ENCODE measurements around the gene KMT2B.

Gene KMT2B

GRCh38 chr19:35738021-35738886 lies 20.5 kb downstream of the KMT2B start:
- TF ChIP-seq CTCF (IDR thresholded peaks at IDR 0.05): no peak

DNA sequence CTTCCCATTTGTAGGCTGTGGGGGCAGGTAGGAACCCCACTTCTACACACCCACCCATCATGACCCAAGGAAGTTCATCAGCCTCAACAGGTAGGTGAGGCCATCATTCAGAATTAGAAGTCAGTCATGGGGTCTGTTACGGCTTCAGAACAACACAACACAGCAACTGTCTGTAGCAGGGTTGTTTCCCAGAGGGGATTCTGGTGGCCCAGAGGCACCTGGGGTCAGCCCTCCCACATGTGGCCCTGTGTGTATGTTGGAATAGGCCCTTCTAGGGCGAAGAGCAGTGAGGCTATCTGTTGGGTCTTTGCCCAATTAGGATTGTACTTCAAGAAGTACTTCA lies 21.1 kb downstream of the KMT2B start:
- no peak for TF ChIP-seq CTCF (IDR thresholded peaks at IDR 0.05)

DNA sequence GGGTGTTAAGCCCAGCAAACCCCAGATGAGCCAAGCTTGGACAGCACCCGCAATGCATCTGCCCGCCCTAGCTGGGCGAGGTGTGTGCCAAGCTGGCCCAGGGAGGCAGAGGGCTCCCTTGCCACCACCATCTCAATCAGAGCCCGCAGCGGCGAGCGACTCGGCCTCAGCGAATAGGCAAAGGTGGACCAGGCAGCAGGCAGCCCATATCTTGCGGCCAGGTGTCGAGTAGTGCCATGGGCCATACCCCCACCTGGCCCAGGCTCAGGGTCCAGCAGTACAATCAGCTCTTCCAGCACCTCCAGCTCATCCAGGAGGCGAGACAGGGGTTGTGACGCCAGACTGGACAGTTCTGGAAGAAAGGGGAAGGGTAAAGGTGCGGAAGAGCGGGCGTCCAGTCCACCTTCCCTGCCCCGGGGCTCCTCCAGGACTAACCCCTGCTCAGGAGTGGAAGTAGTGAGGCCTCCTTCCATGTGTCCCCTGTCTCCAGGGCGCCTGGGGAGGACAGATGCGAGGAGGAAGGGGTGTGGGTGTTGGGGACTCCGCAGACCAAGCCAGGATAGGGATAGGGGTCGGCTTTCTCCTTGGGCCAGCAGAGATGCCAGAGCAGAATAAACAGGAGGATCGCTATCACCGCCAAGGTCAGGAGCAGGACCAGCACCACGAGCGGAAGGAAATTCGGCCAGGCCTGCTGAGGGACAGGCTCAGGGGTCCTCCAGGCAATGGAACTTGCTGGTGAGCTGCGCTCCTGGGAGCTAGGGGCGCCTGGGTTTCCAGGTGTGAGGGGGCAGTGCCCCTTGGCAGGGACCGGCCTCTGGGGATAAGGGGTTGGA lies 21.7 kb downstream of the KMT2B start:
- no peak for TF ChIP-seq CTCF (IDR thresholded peaks at IDR 0.05)

GRCh38 chr19:35740108-35740422 lies 22.3 kb downstream of the KMT2B start:
- no peak for TF ChIP-seq CTCF (IDR thresholded peaks at IDR 0.05)

- TF ChIP-seq CTCF (IDR thresholded peaks at IDR 0.05): peak; percentile 29; the same call in 1 of the 2 replicates
Observed at GRCh38 chr19:35740423-35741202, 22.8 kb downstream of the KMT2B start.

DNA sequence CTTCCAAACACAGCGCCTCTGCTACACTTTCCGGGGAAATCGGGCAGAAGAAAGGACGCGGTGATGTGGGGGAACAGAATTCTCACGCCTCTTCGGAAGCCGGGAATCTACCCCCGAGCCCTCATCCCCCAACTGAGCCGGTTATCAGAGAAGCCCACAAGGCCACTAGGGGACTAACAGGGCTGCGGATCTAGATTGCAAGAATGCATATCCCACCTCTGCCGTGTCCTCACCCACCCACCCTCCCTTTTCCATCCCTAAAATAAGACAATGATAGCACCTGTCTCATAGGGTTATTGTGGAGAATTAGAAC lies 23.4 kb downstream of the KMT2B start:
- TF ChIP-seq CTCF (IDR thresholded peaks at IDR 0.05): no peak

DNA sequence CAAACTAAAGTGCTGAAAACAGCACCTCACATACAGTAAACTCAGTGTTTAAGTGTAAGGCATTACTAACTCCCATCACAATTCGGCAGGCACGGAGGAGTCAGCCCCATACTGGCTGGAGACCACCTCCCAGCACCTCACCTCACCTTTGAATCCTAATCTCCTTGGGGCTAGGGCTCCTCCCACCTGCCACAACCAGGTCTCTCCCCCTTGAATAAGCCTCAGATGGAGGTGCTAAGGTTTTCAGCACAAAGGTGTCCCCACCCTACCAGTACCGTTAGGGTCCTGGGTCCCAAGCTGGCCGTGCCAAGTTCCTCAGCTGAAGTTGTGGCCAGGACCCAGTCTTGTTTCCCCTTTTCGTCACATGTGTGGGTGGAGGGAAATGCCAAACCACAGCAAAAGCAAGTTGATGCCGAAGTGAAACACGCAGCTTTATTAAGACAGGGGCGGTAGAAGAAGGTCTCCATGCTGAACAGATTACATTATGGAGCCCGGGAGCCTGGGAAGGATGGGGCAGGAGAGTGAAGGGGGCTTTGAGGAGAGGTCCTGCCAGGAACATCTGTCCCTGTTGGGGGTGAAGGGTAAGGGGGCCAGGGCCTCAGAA lies 24.4 kb downstream of the KMT2B start, which contains the start of gene IGFLR1:
TSS of gene IGFLR1 (minus strand) at position 332 of the 604 bp plus-strand sequence. CDS start 1,272 bp downstream, outside the sequence.
- TF ChIP-seq CTCF (IDR thresholded peaks at IDR 0.05): no peak

Data from LNCAP (cell line).